Measurements from ENCODE around the gene MRGPRD.

The MRGPRD gene, protein sequence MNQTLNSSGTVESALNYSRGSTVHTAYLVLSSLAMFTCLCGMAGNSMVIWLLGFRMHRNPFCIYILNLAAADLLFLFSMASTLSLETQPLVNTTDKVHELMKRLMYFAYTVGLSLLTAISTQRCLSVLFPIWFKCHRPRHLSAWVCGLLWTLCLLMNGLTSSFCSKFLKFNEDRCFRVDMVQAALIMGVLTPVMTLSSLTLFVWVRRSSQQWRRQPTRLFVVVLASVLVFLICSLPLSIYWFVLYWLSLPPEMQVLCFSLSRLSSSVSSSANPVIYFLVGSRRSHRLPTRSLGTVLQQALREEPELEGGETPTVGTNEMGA

DNA sequence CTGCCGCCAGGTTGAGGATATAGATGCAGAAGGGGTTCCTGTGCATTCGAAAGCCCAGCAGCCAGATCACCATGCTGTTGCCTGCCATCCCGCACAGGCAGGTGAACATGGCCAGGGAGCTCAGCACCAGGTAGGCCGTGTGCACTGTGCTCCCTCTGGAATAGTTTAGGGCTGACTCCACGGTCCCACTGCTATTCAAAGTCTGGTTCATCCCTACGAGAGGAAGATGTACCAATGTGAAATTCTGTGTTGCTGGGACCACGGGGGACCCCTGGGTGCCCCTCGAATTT lies at the start of gene MRGPRD:
TSS of gene MRGPRD (minus strand) at position 211 of the 290 bp plus-strand sequence. CDS start at position 211, 0 bp downstream.
- no peak for DNase-seq (ENCODE audit: low read depth)

DNA sequence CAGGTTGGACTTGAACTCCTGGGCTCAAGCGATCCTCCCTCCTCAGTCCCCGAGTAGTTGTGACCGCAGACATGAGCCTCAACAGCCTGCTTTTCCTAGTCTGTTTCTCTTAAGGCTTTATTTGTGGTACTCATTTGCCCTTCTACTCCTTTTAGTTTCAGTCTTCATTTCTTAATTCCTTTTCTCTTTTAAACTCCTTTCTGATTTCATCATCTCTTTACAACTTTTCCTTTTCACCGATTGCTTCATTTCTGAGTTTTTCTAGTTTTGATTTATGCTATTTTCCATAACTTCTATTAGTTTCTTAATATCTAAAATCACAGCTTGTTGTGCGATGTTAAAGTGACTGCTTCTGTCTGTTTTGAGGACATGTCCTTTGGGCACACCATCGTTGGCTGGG lies 49.5 kb upstream of the MRGPRD start:
- DNase-seq (ENCODE audit: low read depth), result no peak

DNA sequence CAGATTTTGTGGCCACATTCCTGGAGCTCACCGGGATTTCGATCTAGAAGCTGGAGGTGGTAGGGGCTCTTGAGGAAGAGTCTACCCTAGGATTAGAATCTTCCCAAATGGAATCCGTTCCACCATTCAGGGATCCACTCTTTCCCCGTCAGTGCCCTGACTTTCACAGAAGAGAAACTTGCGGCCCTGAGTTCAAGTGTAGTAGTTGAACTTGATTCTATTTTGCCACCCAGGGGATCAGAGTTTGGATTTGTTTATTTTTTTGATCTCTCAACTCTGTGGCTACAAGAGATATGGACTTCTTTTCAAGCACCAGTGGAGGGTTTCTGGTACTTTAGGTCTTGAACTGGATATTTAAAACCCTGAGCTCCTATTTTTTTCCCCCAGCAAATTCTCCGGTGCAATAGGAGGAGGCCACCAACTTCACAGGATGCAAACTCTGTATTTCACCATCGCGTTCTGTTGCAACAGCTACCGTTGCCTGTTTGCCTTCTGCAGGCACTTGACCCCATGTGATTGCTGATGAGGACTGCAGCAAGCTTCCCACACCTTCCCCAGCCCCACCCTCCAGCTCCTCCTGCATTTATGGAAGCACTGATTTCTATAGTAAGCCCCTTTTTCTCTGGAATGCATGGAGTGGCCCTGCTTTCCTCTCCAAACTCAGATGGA lies 47.1 kb upstream of the MRGPRD start:
- DNase-seq (ENCODE audit: low read depth), result no peak

DNA sequence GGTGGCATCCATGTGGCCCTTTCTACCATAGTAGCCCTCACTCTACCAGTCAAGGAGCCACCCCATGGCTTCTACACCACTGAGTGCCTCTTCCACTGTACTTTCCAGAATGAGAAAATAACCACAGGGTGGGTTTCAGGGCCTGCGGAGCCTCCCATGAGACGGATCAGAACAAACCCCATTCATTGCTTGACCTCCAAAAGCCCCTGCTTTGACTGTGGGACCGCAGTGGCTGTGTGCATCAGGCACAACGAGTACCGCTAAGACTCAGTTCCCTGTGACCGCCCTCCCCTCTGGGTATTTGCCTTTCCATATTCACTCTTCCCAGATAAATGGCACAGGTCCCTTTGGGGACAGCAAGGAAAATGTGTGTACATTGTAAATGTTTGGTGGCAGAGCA lies 43.7 kb upstream of the MRGPRD start:
- DNase-seq (ENCODE audit: low read depth), result no peak

DNA sequence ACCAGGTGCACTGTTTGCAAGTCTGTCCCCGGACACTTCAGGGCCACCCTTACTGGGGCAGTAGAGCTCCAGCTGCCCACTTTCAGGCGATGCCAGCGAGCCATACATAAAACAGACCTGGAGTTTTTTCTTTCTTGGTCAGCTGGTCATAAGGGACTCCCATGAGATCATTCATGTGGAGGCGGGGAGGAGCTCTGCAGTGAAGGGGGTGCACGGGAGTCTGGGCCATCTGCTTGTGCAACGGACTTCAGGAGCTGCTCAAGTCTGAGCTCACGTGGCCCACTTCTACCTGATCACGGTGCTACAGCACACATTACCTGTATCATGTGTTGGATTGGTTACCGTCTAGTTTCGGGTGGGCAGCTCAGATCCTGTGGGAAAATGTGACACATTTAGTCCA lies 41.5 kb upstream of the MRGPRD start:
- DNase-seq (ENCODE audit: low read depth), result no peak

DNA sequence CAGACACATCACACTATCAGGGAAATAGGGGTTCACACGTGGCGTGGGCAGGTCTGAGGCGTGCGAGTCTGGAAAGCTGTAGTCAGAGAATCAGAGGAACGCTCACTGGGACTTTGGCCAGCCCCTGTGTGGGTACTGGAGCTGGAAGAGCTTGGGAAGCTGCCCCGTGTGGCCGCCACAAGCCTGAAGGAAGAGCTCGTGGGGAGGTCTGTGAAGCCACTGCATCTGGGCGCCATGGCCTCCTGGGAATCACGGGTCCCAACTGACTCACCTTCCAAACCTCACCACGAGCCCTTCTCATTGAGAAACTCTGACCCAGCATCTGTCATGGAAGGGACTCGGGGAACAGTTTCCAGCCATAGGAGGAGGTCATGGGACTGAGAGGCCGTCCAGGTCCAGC lies 38.1 kb upstream of the MRGPRD start:
- DNase-seq (ENCODE audit: low read depth), result no peak

DNA sequence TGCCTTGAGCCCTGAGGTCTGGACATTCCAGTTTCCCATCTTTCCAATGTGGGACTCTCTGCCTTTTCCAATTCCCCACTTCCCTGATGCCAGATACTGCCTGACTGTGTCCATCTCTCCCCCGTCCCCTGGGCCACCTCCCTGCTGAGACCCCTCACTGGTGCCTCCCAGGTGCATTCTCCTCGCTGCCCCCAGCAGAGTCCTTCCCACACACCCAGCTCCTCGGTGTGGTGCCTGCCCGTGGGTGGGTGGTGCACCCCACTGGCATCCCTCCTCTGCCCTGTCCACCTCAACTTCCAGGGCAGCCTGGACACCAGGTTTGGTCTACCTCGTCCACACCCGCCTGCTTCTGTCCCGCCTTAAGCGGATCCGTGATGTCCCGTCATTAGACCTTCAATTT lies 37.2 kb upstream of the MRGPRD start:
- DNase-seq (ENCODE audit: low read depth), result no peak

DNA sequence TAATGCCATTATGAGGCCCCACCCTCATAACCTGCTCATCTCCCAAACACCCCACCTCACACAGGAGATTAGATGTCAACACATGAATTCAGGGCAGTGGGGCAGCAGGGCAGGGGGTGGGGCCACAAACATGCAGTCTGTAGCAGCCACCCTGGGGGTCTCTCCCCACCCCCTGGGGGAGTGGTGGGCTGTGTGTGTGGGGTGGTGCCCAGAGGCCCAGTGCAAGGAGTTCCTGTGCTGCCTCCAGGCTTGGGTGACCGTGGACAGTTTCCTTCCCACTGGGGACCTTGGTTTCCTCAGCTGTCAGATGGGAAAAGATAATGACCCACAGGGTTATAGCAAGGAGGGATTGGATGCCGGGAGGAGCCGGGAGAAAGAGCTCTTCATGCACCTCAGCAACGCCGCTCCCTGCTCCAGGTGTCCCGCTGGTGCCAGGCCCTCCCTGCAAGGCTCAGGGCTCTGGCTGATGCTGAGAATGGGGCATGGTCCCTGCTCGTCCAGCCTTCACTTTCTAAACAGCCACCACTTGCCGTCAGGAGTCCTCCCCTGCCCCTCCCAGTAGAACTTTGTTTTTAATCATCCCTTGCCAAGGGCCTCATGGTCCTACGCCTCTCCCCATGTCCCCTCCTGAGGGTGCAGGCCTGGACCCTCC lies 34.2 kb upstream of the MRGPRD start:
- DNase-seq (ENCODE audit: low read depth), result no peak

DNA sequence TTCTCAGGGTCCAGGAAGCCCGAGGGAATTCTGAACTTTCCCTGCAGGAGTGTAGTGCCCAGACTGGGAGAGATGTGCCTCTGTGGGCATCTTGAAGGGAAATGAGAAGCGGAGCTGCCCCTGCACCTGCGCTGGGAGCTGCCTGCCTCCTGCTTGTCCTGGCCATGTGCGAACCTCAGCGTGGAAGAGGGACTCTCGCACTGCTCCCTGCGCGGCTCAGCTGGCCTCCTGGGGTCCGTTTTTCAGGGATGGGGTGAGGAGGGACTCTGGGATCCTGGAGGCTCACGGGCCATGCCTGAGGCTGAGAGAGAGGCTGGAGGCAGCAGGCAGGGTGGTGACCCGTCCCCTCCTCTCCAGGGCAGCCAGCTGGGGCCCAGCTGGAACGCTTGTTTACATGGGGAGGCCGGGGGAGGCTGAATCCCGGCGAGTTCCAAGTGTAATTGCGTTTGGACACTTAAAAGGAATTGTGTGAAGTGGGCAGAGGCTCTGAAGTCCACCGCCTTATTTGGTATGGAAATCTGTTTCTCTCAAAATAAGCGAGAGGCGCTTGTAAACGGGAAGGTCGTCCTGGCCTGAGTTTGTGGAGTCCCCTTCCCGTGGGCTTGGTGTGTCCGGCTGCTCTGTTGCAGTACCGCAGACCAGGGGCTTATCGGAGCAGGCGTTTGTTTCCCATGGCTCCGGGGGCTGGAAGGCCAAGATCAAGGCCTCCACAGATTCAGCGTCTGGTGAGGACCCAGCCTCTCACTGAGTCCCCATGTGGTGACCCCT lies 33.5 kb upstream of the MRGPRD start:
- DNase-seq (ENCODE audit: low read depth), result no peak

DNA sequence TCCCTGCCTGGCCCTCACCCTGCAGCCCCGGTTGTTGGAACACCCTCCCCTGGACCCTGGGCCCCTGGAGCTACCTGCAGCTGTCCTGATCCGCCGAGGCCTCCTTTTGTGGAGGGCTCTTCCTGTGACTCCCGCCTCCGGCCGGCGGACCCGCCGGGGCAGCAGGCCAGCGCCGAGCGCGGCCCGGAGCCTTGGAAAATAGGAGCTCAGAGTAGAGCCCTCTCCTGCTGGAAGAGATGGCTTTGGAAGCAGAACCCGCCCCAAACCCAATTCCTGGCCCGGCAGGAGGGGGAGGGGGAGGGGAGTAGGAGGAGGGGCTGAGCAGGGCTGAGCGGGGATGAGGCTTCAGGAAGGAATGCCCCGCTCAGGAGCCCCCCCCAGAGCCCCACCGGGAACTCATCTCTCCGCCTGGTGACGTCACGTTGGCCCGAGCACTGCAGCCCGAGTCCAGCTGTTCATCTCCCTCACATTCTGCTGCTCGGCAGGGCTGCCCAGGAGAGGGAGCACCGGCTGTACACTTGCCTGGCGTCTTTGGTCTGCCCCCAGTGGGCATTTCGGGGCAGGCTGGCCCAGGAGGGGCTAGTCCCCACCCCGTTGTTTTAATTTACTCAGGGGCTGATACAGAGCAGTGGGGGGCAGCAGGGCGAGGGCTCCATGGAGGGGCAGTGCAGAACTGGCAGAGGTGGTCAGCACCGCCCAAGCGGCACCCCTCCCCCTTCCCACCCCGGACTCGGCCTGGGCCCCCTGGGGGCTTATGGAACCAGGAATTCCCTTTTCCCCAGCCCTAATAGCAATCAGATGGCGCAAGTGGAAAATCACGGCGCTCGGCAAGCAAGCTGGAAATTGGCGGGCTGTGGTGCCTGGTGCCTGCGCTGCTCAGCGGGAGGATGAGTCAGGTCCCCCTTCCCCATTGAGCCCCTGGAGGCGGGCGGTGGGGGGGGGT lies 32.5 kb upstream of the MRGPRD start, which contains the start of gene MRGPRF:
TSS of gene MRGPRF (minus strand) at position 238 of the 943 bp plus-strand sequence. CDS start 3,345 bp downstream, outside the sequence.
- no peak for DNase-seq (ENCODE audit: low read depth)

DNA sequence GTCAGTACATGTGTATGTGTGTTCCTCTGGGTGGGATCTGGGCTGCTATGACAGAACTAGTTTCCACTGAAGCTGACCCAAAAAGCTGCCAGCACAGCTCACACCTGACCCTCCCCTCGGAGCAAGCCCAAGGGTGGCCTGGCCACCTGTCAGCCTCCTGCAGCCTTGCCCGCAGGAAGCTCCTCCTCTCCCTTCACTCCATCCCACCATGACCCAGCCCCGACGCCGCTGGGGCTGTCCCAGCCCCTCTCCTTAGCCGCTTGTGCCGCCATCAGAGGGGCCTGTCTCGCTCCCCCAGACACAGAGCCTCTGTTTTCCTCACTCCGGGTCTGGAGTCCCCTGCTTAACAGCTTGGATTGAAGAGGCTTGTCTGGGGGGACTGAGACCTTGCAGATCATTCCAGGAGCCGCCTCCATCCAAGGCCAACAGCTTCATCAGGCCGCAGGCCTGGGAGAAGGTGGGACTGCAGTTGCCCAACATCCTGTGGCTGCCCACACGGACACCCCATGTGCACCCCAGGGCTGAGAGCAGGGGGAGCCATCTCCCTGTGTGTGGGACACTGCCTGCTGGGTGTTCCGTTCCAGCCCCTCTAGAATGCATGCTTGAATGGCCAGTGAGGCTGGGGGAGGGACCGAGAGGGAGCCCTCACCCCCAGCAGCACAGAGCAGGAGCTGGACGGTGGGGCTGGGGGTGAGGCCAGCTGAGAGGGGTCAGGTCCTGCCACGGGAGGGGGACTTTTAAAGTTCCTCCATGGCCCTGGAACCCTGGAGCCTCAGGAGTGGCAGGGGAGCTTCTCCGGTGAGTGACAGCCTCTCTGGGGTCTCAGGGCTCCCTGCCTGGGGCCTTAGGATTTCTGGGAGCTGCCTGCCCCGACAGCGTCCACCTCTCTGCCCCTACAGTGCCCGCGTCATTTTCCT lies 31.6 kb upstream of the MRGPRD start:
- DNase-seq (ENCODE audit: low read depth), result no peak

DNA sequence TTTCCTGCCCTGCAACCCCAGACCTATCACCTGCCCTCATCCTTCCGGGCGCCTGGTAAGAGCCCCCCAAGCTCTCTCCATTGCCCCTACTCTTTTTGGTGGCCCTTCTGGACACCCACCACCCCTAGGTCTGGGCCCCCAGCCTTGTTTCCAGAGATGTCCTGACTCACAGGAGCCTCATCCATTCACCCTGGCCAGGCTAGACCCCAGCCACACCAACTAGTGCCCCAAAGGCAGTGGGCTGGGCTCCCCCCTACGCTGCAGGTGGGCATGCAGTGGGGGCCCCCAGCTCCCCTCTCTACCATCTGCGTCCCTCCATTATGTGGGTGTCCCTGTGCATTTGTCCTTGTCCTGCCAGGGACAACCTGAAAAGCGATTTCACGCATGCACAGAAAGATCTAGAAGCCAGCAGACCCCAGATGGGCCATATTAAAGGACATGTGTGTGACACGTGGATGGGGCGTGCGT lies 30.9 kb upstream of the MRGPRD start:
- no peak for DNase-seq (ENCODE audit: low read depth)

DNA sequence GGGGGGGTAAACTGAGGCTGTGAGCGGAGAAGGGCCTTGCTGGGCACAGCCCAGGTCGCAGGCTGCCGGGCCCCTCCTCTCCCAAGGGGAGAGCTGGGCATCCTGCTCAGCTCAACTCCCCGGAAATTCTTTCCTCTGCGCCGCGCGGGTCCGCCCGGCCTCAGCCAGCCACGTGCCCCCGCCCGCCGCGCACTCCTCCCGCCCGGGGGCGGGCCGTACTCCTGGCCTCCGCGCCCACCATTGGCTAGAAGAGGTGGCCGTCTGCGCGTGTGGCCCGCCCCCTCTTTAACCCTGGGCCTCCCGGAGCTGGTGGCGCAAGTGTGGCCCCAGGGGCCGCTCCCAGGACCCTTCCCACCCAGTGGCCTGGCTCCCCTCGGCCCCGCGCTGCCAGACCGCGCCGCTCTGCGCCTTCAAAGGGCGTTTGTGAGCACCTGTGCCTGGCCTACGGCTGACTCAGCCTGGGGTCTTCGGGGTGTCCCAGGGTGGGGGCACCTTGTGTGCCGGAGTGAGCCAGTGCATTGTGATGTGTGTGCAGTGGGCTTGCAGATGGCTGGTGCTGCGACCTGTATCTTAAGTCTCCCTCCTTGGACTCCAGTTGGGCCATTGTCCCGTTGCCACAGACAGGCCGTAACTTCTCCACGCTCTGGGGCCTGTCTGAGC lies 30.3 kb upstream of the MRGPRD start:
- DNase-seq (ENCODE audit: low read depth), result peak; percentile 14

DNA sequence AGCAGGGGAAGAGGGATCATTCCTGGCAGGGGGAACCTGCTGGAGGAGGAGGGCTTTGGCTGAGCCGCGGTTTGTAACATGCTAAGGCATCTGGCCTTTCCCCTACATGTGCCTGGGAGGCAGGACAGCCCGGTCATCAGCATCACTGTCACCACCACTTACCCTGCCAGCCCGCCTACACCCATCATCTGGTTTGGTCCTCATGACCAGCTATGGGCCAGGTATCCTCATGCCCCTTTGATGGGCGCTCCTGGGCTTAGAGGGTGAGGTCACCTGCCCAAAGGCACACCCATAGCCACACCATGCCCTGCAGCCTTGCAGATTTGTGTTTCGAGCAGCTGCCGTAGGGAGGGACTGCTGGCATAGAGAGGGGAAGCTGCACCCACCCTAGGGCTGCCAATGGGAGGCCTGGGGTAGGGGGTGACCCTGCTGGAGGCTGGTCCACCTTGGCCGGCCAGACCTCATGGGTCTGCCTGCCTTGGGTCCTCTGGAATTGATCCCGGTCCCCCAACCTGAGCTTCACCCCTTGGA lies 29.6 kb upstream of the MRGPRD start:
- DNase-seq (ENCODE audit: low read depth), result no peak

DNA sequence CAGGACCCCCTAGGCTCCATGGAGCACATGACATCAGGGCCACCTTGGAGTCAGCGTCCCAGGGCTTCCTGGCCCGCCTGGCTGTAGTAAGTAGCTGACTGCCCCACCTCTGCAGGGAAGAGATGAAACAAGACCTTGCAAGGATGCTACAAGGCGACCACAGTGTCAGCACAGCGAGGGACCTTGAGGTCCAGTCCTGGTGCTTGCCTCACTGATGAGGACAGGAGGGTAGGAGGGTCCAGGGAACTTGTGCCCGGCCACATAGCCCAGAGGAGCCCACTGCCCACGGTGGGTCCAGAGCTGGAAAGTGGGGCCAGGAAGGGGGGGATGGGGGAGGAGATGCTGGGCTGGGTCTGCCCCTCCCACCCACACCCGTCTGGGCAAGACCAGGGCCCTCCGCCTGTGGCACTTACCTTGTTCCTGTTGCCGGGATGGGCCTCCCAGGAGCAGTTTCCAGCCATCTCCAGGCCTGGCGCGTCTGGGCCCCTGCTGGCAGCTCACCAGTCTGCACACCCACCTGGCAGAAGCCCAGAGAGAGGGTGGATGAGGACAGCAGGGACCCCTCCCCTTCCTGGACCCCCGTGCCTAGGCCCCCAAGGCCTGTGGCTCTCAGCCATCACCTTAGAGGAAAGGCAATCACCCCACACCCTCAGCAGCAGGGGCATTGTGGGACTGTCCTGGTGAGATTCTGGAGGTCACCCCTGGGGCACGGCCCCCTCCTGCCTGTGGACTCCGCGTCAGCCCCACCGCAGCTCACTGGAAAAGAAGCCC lies 28.8 kb upstream of the MRGPRD start:
- DNase-seq (ENCODE audit: low read depth), result no peak

DNA sequence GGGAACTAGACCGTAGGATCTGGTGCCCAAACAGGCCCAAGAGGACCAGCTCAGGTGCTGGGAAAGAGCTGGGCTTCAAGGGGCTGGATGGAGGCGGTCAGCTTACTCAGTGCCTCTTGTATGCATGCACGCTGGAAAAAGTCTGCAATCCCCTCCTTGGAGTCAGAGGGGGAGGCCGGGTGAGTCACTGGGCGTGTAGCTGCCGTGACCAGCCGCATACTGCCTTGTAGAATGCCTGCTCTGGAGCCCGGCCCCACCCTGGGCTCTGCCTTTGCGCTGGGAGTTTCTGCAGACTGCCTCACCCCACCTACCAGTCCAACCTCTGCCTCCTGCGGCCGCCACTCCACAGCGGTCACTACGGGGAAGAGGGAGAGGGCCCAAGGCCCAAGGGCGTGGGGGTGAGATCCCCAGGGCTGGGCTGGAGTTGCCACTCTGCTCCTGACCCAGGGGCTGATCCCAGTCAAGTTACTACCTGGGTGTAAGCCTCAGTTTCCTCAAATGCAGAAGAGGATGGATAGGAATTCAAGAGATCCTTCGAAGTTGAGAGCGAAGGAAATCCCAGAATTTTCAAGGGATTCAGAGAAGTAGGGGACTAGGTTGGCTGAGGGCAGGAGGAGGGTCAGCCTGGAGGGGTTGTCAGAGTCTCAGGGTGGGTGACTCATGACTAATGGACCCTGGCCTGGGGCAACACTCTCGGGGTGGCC lies 28.1 kb upstream of the MRGPRD start:
- no peak for DNase-seq (ENCODE audit: low read depth)

DNA sequence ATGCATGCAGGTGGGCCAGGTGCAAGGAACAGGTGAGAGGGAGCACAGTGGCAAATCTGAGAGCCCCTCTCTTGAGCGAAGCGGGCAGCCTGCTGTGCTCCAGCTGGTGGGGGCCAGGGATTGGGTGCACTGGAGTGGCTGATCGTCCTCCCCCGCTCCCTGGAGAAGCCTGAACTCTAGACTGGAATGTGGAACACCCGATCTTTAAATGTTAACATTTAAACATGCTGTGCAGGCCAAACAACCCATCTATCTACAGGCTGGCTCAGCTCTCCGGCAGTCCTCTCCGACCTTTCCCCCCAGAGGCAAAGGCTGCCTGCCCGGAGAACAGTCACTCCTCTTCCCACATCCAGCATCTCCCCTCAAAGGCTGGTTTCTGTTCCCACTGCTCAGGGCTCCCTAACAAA lies 27.2 kb upstream of the MRGPRD start:
- DNase-seq (ENCODE audit: low read depth), result no peak

DNA sequence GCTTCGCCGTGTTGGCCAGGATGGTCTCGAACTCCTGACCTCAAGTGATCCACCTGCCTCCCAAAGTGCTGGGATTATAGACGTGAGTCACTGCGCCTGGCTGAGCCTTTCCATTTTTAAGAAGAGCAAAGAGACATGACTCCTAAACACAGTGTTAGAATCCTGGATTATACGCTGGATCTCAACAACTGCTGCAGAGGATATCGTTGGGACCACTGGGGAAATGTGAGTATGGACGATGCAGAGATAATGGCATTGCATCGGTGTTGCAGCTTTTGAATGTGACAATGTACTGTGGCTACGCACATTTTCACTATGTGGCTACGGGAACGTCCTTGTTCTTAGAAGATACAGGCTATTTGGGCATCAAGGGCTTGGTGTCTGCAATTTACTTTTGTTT lies 26.0 kb upstream of the MRGPRD start:
- DNase-seq (ENCODE audit: low read depth), result no peak

All from activated T-helper 1 cell treated with Interleukin-2 at 50 U/mL for 16 hours (primary cell).